Measurements from ENCODE around the gene SIGLEC7.
"Not testable (repeated sequence)": the region's sequence is repeated elsewhere in the genome, so short reads cannot be mapped to it uniquely, and the experiment has no call there.

SIGLEC7 gene

DNA sequence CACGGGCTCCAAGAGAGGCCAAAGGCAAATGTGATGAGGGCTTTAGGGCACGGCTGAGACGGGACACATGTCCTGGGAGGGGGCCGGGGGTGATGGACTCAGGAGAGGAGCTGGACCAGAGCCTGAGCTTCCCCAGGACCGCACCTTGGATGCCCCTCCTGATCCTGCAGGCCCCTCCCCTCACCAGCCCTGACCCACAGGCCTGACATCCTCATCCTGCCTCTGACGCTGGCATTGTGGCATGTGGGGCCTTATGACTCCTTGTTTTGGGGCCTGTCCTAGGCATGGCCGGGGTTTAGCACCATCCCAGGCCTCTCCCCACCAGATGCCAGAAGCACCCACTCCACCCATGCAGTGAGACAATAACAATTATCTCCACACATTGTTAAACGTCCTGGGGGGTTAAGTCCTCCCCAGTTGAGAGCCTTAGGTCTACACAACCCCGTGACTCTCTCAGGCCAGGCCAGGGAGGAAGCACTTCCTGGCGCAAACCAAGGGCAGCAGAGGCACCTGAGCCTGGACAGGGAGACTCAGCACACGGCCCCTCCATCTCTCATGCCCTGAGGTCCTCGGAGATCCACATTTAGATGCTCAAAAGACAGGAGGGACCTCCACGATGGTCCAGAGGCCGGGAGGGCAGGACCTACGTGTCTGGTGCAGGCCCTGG lies 841 bp downstream of the SIGLEC7 start:
- not testable (repeated sequence) for H3K36me3 ChIP-seq (ENCODE audit: insufficient read depth, low read length); H3K4me2 ChIP-seq (ENCODE audit: low read length); H3K9ac ChIP-seq (ENCODE audit: low read depth, low read length); H3K4me3 ChIP-seq (ENCODE audit: low read length); H3K27me3 ChIP-seq (ENCODE audit: control insufficient read depth, insufficient read depth, low read length); H3K9me3 ChIP-seq (replicated peaks; ENCODE audit: low read length); H3K4me1 ChIP-seq (ENCODE audit: control insufficient read depth, insufficient read depth, low read length)

DNA sequence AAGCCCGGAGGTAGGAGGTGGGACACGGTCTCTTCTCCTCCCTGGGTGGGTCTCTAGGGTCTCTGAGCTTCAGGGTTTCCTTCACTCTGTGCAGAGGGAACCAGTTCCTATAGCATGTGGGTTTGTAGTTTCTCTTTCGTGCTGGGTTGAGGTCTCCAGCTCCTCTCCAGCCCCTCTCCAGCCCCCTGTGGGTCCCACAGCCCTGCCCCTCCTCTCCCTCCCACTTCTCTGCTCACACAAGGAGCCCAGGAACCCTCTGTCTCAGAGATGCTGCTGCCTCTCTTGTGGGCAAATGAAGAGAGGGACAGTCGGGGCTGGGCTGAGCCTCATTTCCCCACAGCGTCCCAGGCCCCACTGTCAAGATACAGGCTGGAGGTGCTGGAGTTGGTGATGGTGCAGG lies 1.4 kb downstream of the SIGLEC7 start:
- Histone ChIP-seq H3K4me2 (ENCODE audit: low read length) (no peak overlapping the region), H3K4me1 (ENCODE audit: control insufficient read depth, insufficient read depth, low read length) (no peaks in the 10 kb centered on the region), H3K9ac (ENCODE audit: low read depth, low read length) (no peak overlapping the region), H3K9me3 (replicated peaks; ENCODE audit: low read length) (peaks cover 7% of the 10 kb centered on the region), H3K36me3 (ENCODE audit: insufficient read depth, low read length) (no peaks in the 10 kb centered on the region), H3K4me3 (ENCODE audit: low read length) (no peak overlapping the region), H3K27me3 (ENCODE audit: control insufficient read depth, insufficient read depth, low read length) (no peaks in the 10 kb centered on the region)

DNA sequence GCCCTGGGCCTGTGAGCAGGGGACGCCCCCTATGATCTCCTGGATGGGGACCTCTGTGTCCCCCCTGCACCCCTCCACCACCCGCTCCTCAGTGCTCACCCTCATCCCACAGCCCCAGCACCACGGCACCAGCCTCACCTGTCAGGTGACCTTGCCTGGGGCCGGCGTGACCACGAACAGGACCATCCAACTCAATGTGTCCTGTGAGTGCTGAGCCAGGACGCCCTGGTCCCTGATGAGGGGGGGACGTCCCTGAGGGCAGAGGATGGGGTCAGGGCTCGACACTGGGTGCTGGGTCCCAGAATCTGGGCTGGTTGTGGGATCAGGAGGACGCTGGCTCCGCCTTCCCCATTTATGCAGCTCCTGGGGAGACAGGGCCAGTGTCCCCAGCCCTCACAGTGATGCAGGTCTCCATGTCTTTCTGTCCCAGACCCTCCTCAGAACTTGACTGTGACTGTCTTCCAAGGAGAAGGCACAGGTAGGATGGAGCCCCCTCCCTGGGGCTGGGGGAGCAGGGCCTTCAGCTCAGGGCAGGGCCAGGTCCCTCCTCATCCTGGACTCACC lies 2.5 kb downstream of the SIGLEC7 start:
- no peaks in the 10 kb centered on the region for H3K36me3 ChIP-seq (ENCODE audit: insufficient read depth, low read length)
- H3K9ac ChIP-seq (ENCODE audit: low read depth, low read length): no peak overlapping the region
- no peak overlapping the region for H3K4me3 ChIP-seq (ENCODE audit: low read length)
- no peaks in the 10 kb centered on the region for H3K4me1 ChIP-seq (ENCODE audit: control insufficient read depth, insufficient read depth, low read length)
- H3K27me3 ChIP-seq (ENCODE audit: control insufficient read depth, insufficient read depth, low read length): no peaks in the 10 kb centered on the region
- no peak overlapping the region for H3K4me2 ChIP-seq (ENCODE audit: low read length)
- H3K9me3 ChIP-seq (replicated peaks; ENCODE audit: low read length): peaks cover 7% of the 10 kb centered on the region

DNA sequence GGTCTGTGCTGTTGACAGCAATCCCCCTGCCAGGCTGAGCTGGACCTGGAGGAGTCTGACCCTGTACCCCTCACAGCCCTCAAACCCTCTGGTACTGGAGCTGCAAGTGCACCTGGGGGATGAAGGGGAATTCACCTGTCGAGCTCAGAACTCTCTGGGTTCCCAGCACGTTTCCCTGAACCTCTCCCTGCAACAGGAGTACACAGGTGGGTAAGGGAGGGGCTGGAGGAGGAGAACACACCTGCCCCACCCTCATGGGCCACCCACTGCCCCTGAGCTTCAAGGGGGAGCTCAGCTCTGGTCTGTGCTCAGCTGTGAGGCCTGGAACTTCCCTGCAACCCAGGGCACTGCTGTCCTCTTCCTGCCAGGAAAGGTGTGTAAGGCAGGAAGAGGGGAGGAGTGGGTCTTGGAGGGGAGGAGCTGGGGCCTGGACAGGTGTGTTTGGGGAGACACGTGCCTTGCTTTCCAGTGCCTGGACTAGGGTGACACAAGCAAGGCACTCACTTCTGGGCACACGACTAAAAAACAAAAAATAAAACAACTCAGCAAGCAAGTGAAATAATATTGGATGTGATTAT lies 3.9 kb downstream of the SIGLEC7 start:
- Histone ChIP-seq H3K9ac (ENCODE audit: low read depth, low read length) (no peak overlapping the region), H3K9me3 (replicated peaks; ENCODE audit: low read length) (peaks cover 7% of the 10 kb centered on the region), H3K4me1 (ENCODE audit: control insufficient read depth, insufficient read depth, low read length) (no peaks in the 10 kb centered on the region), H3K36me3 (ENCODE audit: insufficient read depth, low read length) (no peaks in the 10 kb centered on the region), H3K4me2 (ENCODE audit: low read length) (no peak overlapping the region), H3K27me3 (ENCODE audit: control insufficient read depth, insufficient read depth, low read length) (no peaks in the 10 kb centered on the region), H3K4me3 (ENCODE audit: low read length) (no peak overlapping the region)

DNA sequence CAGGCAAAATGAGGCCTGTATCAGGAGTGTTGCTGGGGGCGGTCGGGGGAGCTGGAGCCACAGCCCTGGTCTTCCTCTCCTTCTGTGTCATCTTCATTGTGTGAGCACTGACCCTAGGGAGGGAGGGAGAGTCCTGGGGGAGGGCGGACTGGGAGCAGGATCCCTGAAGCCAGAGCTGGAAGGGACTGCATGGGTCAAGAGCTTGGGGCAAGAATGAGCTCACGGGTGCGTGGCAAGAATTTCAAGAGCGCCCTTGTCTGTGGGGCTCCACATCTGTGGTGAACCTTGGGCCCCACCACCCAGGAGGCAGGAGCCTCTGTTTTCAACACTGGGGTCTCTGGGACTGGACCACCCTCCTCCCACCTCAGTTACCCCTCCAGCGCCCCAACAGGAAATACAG lies 4.7 kb downstream of the SIGLEC7 start:
- Histone ChIP-seq H3K9ac (ENCODE audit: low read depth, low read length) (no peak overlapping the region), H3K4me1 (ENCODE audit: control insufficient read depth, insufficient read depth, low read length) (no peaks in the 10 kb centered on the region), H3K36me3 (ENCODE audit: insufficient read depth, low read length) (no peaks in the 10 kb centered on the region), H3K9me3 (replicated peaks; ENCODE audit: low read length) (peaks cover 7% of the 10 kb centered on the region), H3K4me2 (ENCODE audit: low read length) (no peak overlapping the region), H3K27me3 (ENCODE audit: control insufficient read depth, insufficient read depth, low read length) (no peaks in the 10 kb centered on the region), H3K4me3 (ENCODE audit: low read length) (no peak overlapping the region)

DNA sequence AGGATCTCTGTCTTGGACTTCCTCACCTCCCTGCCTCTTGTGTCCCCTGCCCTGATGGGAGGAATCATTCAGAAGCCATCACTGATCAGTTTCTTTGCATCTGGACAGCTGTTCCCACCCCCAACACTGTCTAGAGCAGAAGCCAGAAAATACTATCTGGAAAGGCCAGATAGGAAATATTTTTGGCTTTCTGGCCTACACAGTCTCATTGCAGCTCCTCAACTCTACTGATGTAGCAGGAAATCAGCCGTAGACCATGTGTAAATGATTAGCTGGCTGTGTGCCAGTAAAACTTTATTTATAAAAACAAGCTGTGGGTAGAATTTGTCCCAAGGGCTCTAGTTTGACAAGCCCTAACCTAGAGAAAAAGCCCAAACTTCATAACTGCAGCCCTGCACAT lies 5.6 kb downstream of the SIGLEC7 start:
- no peak overlapping the region for H3K9ac ChIP-seq (ENCODE audit: low read depth, low read length)
- H3K9me3 ChIP-seq (replicated peaks; ENCODE audit: low read length): peaks cover 7% of the 10 kb centered on the region
- no peaks in the 10 kb centered on the region for H3K4me1 ChIP-seq (ENCODE audit: control insufficient read depth, insufficient read depth, low read length)
- H3K4me2 ChIP-seq (ENCODE audit: low read length): no peak overlapping the region
- H3K4me3 ChIP-seq (ENCODE audit: low read length): no peak overlapping the region
- no peaks in the 10 kb centered on the region for H3K36me3 ChIP-seq (ENCODE audit: insufficient read depth, low read length)
- H3K27me3 ChIP-seq (ENCODE audit: control insufficient read depth, insufficient read depth, low read length): no peaks in the 10 kb centered on the region

DNA sequence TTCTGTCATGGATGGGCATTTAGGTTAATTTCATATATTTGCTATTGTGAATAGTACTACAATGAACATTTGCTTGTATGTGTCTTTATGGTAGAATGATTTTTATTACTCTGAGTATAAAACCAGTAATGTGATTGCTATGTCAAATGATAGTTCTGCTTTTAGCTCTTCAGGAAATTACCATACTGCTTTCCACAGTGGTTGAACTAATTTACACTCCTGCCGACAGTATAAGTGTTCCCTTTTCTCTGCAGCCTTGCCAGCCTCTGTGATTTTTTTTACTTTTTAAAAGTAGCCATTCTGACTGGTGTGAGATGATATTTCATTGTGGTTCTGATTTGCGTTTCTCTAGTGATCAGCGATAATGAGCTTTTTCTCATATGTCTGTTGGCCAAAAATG lies 6.5 kb downstream of the SIGLEC7 start:
- H3K36me3 ChIP-seq (ENCODE audit: insufficient read depth, low read length): no peaks in the 10 kb centered on the region
- H3K4me1 ChIP-seq (ENCODE audit: control insufficient read depth, insufficient read depth, low read length): no peaks in the 10 kb centered on the region
- H3K9ac ChIP-seq (ENCODE audit: low read depth, low read length): no peak overlapping the region
- no peak overlapping the region for H3K4me3 ChIP-seq (ENCODE audit: low read length)
- no peak overlapping the region for H3K4me2 ChIP-seq (ENCODE audit: low read length)
- H3K27me3 ChIP-seq (ENCODE audit: control insufficient read depth, insufficient read depth, low read length): no peaks in the 10 kb centered on the region
- peaks cover 7% of the 10 kb centered on the region for H3K9me3 ChIP-seq (replicated peaks; ENCODE audit: low read length)

DNA sequence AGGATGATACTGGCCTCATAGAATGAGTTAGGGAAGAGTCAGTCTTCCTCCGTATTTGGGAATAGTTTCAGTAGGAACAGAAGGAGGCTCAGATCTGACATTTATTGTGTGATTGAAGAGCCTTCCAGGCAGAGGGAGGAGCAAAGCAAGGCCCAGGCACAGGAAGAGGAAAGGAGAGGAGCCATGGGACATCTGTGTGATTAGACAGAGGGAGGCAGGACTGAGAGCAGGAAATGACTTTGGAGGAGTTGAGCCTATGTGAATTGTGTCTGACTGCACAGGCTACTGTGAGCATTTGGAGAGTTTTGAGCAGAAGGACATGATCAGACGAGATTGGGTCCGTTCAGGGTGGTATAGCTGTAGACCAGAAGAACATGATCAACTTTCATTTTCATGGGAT lies 8.5 kb downstream of the SIGLEC7 start:
- no peaks in the 10 kb centered on the region for H3K27me3 ChIP-seq (ENCODE audit: control insufficient read depth, insufficient read depth, low read length)
- H3K4me1 ChIP-seq (ENCODE audit: control insufficient read depth, insufficient read depth, low read length): no peaks in the 10 kb centered on the region
- no peaks in the 10 kb centered on the region for H3K36me3 ChIP-seq (ENCODE audit: insufficient read depth, low read length)
- H3K4me3 ChIP-seq (ENCODE audit: low read length): no peak overlapping the region
- H3K4me2 ChIP-seq (ENCODE audit: low read length): no peak overlapping the region
- H3K9me3 ChIP-seq (replicated peaks; ENCODE audit: low read length): peaks cover 4% of the 10 kb centered on the region
- no peak overlapping the region for H3K9ac ChIP-seq (ENCODE audit: low read depth, low read length)

DNA sequence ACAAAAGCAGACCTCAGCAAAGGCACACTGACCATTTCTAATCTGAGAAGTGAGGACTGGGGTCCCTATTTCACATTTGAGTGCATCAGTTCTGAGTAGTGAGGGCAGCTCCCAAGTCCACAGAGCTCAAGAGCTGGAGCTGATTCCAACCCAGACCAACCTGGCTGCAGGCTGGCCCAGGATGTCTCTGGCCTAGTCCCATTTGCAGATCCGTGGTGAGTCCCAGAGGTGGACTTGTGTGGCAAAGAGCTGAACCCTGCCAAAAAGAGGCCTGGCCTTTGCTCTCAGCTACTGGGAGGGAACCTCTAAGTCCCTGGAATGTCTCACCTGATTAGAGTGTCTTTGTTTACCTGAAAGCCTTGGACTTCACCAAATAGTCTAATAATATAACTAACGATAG lies 14.6 kb downstream of the SIGLEC7 start:
- H3K9me3 ChIP-seq (replicated peaks; ENCODE audit: low read length): no peaks in the 10 kb centered on the region
- H3K4me2 ChIP-seq (ENCODE audit: low read length): no peak overlapping the region
- no peaks in the 10 kb centered on the region for H3K4me1 ChIP-seq (ENCODE audit: control insufficient read depth, insufficient read depth, low read length)
- H3K9ac ChIP-seq (ENCODE audit: low read depth, low read length): no peak overlapping the region
- H3K36me3 ChIP-seq (ENCODE audit: insufficient read depth, low read length): no peaks in the 10 kb centered on the region
- H3K27me3 ChIP-seq (ENCODE audit: control insufficient read depth, insufficient read depth, low read length): no peaks in the 10 kb centered on the region
- H3K4me3 ChIP-seq (ENCODE audit: low read length): no peak overlapping the region

DNA sequence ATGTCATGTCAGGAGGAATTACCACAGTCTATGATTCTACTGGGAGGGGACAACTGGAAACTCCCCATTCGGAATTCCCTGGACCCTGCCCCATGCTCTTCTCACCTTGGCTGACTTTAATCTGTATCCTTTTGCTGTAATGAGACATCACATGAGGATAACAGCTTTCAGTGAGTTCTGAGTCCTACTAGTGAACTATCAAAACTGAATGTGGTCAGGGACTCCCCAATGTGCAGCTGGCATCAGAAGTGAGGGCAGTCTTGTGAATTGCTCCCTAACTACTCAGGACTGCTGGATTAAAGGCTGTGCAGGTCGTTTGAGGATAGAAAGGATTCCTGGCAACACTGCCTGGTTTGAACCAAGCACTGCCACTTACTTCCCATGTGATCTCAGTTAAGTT lies 15.2 kb downstream of the SIGLEC7 start:
- no peak overlapping the region for H3K4me2 ChIP-seq (ENCODE audit: low read length)
- no peak overlapping the region for H3K9ac ChIP-seq (ENCODE audit: low read depth, low read length)
- no peak overlapping the region for H3K4me3 ChIP-seq (ENCODE audit: low read length)
- no peaks in the 10 kb centered on the region for H3K36me3 ChIP-seq (ENCODE audit: insufficient read depth, low read length)
- no peaks in the 10 kb centered on the region for H3K4me1 ChIP-seq (ENCODE audit: control insufficient read depth, insufficient read depth, low read length)
- no peaks in the 10 kb centered on the region for H3K9me3 ChIP-seq (replicated peaks; ENCODE audit: low read length)
- H3K27me3 ChIP-seq (ENCODE audit: control insufficient read depth, insufficient read depth, low read length): no peaks in the 10 kb centered on the region

DNA sequence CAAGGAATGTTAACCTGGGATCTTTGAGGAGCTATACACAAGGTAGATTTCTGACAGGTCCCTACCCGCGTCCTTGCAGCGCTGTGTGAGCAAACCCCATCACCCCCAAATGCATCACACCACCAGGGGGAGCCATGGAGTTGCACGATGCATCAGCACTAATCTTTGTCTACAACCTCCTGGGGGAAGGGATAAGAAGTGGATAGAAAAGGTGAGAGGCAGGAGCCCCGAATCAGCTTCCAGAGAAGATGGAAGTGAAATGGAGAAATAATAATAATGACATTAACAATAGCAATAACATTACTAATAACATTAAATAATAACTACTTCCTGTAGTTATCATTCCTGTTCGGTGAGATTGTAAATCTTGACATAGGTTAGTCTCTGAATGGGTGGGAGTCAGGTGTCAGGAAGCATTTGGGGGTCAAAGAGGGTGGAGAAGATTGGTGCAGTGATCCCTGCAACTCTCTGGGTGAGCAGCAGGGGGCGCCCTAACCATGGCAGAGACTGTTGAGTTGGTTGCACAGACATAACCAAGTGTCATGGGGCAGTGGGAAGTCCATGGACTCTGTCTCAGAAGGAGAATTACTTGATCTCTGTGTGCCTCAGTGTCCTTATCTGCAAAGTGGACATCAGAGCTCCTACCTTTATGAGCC lies 16.5 kb downstream of the SIGLEC7 start:
- Histone ChIP-seq H3K4me2 (ENCODE audit: low read length) (no peak overlapping the region), H3K9me3 (replicated peaks; ENCODE audit: low read length) (no peaks in the 10 kb centered on the region), H3K4me3 (ENCODE audit: low read length) (no peak overlapping the region), H3K4me1 (ENCODE audit: control insufficient read depth, insufficient read depth, low read length) (no peaks in the 10 kb centered on the region), H3K27me3 (ENCODE audit: control insufficient read depth, insufficient read depth, low read length) (no peaks in the 10 kb centered on the region), H3K36me3 (ENCODE audit: insufficient read depth, low read length) (no peaks in the 10 kb centered on the region), H3K9ac (ENCODE audit: low read depth, low read length) (no peak overlapping the region)

DNA sequence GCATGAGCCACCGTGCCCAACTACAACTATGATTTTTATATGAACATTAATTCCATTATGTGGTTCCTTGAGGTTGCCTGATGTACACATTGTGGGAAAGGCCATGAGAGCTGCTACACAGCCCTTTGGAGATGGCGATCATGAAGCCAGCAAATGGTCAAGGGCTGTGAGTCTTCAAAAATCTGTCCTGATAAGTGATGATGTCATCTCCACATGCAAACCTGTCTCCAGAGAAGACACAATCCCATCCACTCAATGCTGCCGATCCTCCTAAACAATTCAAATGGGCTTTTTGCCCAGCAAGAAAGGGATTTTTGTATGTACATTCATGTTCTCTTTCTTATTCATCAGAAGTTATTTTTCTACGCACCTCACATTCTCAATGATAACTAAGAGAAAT lies 17.6 kb downstream of the SIGLEC7 start:
- H3K4me3 ChIP-seq (ENCODE audit: low read length): no peak overlapping the region
- H3K4me1 ChIP-seq (ENCODE audit: control insufficient read depth, insufficient read depth, low read length): no peaks in the 10 kb centered on the region
- no peak overlapping the region for H3K9ac ChIP-seq (ENCODE audit: low read depth, low read length)
- no peaks in the 10 kb centered on the region for H3K27me3 ChIP-seq (ENCODE audit: control insufficient read depth, insufficient read depth, low read length)
- no peaks in the 10 kb centered on the region for H3K36me3 ChIP-seq (ENCODE audit: insufficient read depth, low read length)
- no peaks in the 10 kb centered on the region for H3K9me3 ChIP-seq (replicated peaks; ENCODE audit: low read length)
- H3K4me2 ChIP-seq (ENCODE audit: low read length): no peak overlapping the region
